ENCODE measurements around the gene EPB41L2. TPM values are rescaled to one million over a fixed set of nuclear protein-coding genes. Genes with fewer than 3 reads are reported as not detected.

Gene EPB41L2
- polyA plus RNA-seq, 5 donors: 174 to 333 (median 271) TPM

GRCh38 chr6:130872250-130873095 is 190.6 kb downstream of the EPB41L2 start:
- DNase-seq: peak in 1 of 2 donors; percentile 58

- no peak for DNase-seq
These were observed 192.7 kb downstream of the EPB41L2 start for GRCh38 chr6:130870179-130870880.

- no peak for DNase-seq
These were observed 193.4 kb downstream of the EPB41L2 start for GRCh38 chr6:130869681-130870080.

- no peak for DNase-seq
These were observed 197.3 kb downstream of the EPB41L2 start for GRCh38 chr6:130865793-130866192.

GRCh38 chr6:130864344-130864743 is 198.7 kb downstream of the EPB41L2 start:
- DNase-seq: no peak

- no peak for DNase-seq
These were observed 199.4 kb downstream of the EPB41L2 start for GRCh38 chr6:130863415-130864230.

- DNase-seq: no peak
These were observed 200.7 kb downstream of the EPB41L2 start for GRCh38 chr6:130862370-130862769.

GRCh38 chr6:130859161-130859867 is 203.7 kb downstream of the EPB41L2 start:
- no peak for DNase-seq

- DNase-seq: no peak
These were observed 204.4 kb downstream of the EPB41L2 start for GRCh38 chr6:130858498-130859160.

- no peak for DNase-seq
These were observed 205.0 kb downstream of the EPB41L2 start for GRCh38 chr6:130858054-130858453.

GRCh38 chr6:130853555-130854183 is 209.4 kb downstream of the EPB41L2 start:
- DNase-seq: no peak

GRCh38 chr6:130852844-130853554 is 210.0 kb downstream of the EPB41L2 start:
- DNase-seq: no peak

- DNase-seq: no peak
These were observed 212.0 kb downstream of the EPB41L2 start for GRCh38 chr6:130851026-130851425.

GRCh38 chr6:130849594-130849993 is 213.5 kb downstream of the EPB41L2 start:
- peak; percentile 27 to 39 for DNase-seq

GRCh38 chr6:130848945-130849344 is 214.1 kb downstream of the EPB41L2 start:
- no peak for DNase-seq

GRCh38 chr6:130847001-130847910 is 215.8 kb downstream of the EPB41L2 start:
- no peak for DNase-seq

- DNase-seq: no peak
These were observed 216.5 kb downstream of the EPB41L2 start for GRCh38 chr6:130846501-130846900.

GRCh38 chr6:130843575-130844320 is 219.3 kb downstream of the EPB41L2 start:
- no peak for DNase-seq
